Nephron progenitor cell (in vitro differentiated cells): ENCODE results near the gene TSPOAP1.

Source experiments
- DNase-seq: peaks from one replicate; pipeline ENCODE4 v3.0.0; 2021
- H3K27ac Mint-ChIP-seq: 2 replicates; pipeline ENCODE4 v1.8.0; 2021; ENCODE audit warnings: mild to moderate bottlenecking, moderate library complexity, mixed read lengths
- H3K27me3 Mint-ChIP-seq: 2 replicates; pipeline ENCODE4 v1.8.0; 2021; ENCODE audit warnings: mild to moderate bottlenecking, low read depth, mixed read lengths; ENCODE audit not compliant: poor library complexity
- H3K36me3 Mint-ChIP-seq: 2 replicates; pipeline ENCODE4 v1.8.0; 2021; ENCODE audit warnings: low read depth, mixed read lengths
- H3K4me1 Mint-ChIP-seq: 2 replicates; pipeline ENCODE4 v1.8.0; 2021; ENCODE audit warnings: mixed read lengths
- H3K4me3 Mint-ChIP-seq: 2 replicates; pipeline ENCODE4 v1.8.0; 2021; ENCODE audit warnings: mild to moderate bottlenecking, moderate library complexity, mixed read lengths
- H3K9me3 Mint-ChIP-seq: 2 replicates; pipeline ENCODE4 v1.8.0; 2021; ENCODE audit warnings: mild to moderate bottlenecking, moderate library complexity, mixed read lengths
- TF ChIP-seq, protein P1 (sequence below): fragments of 200-600 bp; sonication (generic); IDR thresholded peaks from 2 replicates; pipeline ENCODE4 v1.5.0; 2021; ENCODE audit warnings: antibody characterized with exemption

The TSPOAP1 gene

DNA sequence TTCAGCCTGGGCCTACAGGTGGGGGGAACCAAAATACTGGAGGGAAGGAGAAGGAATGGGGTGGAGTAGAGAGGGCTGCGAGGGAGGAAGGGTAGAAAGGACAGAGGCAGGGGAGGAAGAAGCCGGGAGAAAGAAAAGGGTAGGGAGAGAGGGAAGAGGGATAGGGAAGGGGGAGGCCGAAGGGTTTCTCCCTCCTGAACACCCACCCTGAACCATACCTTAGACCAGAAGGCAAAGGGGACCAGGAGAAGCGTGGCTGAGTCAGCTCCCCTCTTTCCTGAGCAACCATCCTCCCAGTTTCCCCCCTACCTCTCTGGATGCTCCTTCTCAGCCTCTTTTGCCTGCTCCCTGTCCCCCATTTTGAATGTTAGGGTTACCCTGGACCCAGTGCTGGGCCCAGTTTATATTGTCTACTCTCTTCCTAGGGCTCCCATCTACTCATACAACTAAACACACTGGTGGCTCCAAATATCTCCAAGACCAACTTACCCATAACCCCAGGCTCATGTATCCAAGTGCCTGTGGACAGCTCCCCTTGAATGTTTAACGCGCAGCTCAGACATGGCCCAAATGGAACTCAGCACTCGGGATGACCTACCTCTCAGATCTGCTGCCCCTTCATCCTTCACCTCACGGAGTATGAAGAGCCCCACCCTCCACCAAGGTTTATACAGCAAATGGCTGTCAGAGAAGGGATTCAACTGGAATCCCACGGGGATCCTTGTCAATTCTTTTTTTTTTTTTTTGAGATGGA is 7.8 kb downstream of the TSPOAP1 start:
- Mint-ChIP-seq H3K27ac (no peak overlapping the region), H3K27me3 (peaks cover 4% of the 10 kb centered on the region), H3K4me1 (peaks cover 38% of the 10 kb centered on the region), H3K9me3 (no peaks in the 10 kb centered on the region), H3K4me3 (no peak overlapping the region), H3K36me3 (peaks cover 11% of the 10 kb centered on the region)
- no peak for DNase-seq
- TF ChIP-seq, protein P1, sequence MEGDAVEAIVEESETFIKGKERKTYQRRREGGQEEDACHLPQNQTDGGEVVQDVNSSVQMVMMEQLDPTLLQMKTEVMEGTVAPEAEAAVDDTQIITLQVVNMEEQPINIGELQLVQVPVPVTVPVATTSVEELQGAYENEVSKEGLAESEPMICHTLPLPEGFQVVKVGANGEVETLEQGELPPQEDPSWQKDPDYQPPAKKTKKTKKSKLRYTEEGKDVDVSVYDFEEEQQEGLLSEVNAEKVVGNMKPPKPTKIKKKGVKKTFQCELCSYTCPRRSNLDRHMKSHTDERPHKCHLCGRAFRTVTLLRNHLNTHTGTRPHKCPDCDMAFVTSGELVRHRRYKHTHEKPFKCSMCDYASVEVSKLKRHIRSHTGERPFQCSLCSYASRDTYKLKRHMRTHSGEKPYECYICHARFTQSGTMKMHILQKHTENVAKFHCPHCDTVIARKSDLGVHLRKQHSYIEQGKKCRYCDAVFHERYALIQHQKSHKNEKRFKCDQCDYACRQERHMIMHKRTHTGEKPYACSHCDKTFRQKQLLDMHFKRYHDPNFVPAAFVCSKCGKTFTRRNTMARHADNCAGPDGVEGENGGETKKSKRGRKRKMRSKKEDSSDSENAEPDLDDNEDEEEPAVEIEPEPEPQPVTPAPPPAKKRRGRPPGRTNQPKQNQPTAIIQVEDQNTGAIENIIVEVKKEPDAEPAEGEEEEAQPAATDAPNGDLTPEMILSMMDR: no peak

DNA sequence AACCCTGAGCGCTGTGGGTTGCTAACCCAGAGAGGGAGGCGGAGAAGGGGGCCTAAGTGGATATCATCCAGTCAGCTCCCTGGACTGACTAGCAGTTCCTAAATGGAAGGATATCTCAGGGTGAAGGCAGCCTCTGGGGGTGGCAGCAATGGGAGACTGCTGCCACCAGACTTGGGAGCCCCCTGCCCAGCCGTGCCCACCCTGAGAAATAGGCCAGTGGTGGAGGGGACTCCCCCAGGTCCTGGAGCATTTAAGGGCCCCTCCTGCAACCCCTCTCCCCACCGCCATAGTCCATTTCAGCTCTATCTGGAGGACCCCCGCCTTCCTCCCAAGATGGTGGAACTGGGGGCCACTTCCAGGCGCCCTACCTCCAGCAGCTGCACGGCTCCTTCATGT is 8.4 kb downstream of the TSPOAP1 start:
- Mint-ChIP-seq H3K36me3 (peaks cover 16% of the 10 kb centered on the region), H3K9me3 (no peaks in the 10 kb centered on the region), H3K4me1 (peaks cover 34% of the 10 kb centered on the region), H3K4me3 (no peak overlapping the region), H3K27me3 (peaks cover 3% of the 10 kb centered on the region), H3K27ac (no peak overlapping the region)
- TF ChIP-seq, protein P1: no peak
- DNase-seq: no peak

DNA sequence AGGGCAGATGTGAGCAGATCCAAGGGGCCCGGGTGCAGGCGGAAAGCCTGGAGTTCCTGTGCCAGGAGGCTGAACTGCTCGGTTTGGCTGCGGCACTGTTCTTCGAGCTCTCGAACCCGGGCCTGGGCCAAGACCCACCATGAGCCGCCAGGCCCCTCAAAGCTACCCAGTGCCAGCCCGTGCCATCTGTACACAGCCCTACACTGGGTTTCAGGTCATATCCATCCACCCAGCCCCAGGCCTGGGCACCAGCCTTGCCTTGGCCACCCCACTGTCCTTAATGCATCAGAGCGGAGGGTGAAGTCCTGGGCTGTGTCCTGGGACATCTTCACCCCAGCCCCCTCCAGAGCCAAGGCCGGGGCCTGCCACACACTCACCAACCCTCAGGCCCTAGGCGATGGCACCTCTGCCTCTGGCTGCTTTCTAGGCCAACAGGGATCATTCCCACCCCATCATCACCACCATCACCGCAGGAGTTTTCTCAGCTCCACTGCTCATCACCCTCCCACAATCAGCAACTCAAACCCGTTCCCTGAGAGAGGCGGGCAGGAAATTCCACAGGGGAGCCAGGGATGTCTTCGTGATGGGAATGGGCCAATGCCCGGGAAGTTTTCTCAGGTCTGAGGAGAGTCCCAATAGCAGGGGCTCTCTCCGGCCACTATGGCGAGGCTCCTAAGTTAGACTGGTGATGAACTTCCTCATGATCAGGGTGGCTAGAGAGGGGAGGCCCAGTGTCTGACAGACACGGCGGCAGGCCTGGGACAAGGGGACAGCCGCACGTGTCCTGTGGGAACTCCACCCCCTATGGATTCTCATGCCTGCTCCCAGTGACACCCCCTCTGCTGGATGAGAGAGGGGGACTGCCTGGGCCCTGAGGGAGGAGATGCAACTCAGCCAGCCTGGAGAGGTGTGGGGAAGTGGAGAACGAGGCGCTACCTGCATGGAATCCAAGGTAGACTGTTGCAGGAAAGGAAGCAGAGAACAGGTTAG is 9.1 kb downstream of the TSPOAP1 start:
- Mint-ChIP-seq H3K36me3 (peaks cover 23% of the 10 kb centered on the region), H3K27ac (no peak overlapping the region), H3K27me3 (peaks cover 3% of the 10 kb centered on the region), H3K4me1 (peaks cover 30% of the 10 kb centered on the region), H3K4me3 (no peak overlapping the region), H3K9me3 (no peaks in the 10 kb centered on the region)
- no peak for DNase-seq
- TF ChIP-seq, protein P1: no peak

DNA sequence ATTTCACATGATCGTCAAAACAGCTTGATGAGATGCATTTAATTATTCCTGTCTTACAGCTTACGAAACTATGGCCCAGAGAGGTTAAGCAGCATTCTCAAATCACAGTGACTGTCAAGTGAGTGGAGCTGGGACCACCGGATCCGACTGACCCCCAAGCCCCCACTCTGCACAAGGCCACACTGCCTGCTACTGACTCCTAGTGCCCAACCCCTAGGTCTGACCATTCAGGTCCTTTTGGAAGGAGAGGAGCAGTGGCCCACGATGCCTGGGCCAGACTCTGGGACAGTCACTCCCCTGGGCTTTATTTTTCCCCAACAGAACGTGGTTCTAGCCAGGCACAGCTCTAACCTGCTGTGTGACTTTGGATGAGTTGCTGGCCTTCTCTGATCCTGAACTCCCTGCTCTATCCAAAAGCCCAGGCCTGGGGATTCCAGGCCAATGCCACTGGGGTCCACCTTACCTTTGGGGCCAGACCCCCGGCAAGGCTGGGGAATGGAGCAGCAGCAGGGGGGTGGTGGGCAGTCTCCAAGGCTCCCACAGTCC is 9.9 kb downstream of the TSPOAP1 start:
- TF ChIP-seq, protein P1: no peak
- peaks cover 5% of the 10 kb centered on the region for H3K27me3 Mint-ChIP-seq
- H3K9me3 Mint-ChIP-seq: no peaks in the 10 kb centered on the region
- peaks cover 27% of the 10 kb centered on the region for H3K36me3 Mint-ChIP-seq
- no peak overlapping the region for H3K4me3 Mint-ChIP-seq
- DNase-seq: no peak
- H3K27ac Mint-ChIP-seq: no peak overlapping the region
- H3K4me1 Mint-ChIP-seq: peaks cover 33% of the 10 kb centered on the region

DNA sequence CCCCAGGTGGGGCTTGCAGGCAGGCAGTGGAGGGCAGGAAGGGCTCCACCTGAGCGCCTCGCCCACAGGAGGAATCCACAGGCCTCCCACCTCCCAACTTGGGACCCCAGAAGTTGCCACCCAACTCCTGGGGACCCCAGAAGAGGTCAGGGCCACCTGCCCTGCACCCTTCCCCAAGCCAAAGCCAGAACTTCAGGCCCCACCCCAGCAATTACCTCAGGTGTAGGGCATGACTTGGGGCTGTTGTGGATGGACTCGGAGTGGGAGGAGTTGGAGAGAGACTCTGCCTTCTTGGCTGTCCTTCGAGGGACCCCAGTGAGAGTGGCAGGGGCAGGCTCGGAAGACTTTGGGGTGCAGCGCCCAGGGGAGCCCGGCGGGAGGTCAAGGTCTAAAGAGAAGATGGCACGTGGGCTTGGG is 10.5 kb downstream of the TSPOAP1 start:
- no peaks in the 10 kb centered on the region for H3K9me3 Mint-ChIP-seq
- TF ChIP-seq, protein P1: no peak
- H3K4me1 Mint-ChIP-seq: peaks cover 32% of the 10 kb centered on the region
- peaks cover 6% of the 10 kb centered on the region for H3K27me3 Mint-ChIP-seq
- H3K36me3 Mint-ChIP-seq: peaks cover 27% of the 10 kb centered on the region
- H3K4me3 Mint-ChIP-seq: no peak overlapping the region
- DNase-seq: no peak
- no peak overlapping the region for H3K27ac Mint-ChIP-seq
